ENCODE measurements around the gene DGKD.
A peak's percentile ranks its signal among the peaks of the same experiment; 100 is the strongest.
"Not testable (repeated sequence)": the region's sequence is repeated elsewhere in the genome, so short reads cannot be mapped to it uniquely, and the experiment has no call there.

Gene DGKD

DNA sequence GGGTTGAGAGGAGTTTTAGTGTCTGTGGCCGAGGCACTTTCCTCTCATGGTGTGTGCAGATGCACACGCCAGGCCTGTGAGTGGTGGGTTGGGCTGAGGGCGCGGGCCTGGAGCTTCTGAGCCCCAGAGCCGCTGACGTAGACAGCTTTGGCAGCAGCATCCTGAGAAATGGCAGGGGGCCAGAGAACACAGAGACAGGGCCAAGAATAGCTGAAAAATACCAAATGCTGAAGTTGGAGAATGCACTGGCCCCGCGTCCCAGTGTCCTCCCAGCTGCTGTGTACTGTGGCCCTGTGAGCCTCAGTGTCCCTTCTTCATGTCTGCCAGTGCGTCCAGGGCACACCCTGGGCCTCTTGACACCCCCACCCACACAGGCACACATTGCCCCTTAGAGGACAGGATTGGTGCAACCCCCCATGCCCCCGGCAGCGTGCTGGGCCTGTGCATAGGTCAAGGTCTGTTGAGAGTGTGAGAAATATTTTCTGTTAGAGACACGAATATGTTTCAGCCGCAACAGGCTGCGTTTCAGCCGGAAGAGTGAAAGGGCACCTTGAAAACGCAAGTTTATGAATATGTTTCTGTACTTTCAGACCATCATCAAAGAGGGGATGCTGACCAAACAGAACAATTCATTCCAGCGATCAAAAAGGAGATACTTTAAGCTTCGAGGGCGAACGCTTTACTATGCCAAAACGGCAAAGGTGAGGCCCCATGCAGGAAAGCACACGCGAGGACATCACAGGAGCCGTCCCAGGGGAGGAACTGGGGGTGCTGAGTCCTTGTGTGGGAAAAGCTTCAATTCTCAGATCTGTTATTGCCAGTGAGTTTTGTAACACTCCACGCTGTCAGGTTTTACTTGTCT, 33.6 kb downstream of the DGKD start:
- no peak for DNase-seq

DNA sequence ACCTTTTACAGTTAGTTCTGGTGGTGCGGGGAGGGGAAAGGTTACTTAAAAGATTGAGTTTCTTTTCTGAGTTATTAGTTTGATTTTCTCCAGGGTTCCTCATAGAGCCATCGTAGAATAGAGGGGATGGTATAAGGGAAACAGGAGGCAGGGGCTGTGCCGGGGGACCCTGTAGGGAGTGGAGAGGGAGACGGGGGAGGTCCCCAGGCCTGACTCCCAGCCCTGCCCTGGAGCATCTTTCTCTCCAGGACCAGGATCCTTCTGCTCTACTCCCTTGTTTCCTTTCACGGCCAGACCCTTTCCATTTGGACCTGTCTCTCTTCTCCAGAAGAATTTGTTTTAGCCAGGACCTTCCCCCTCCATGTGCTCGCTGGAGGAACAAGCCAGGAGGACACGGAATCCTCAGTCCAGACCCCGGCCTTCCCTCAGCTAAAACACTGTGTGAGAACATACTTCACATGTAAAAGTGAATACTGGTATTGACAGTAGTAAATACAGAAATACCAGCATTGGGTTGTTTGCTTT, 35.4 kb downstream of the DGKD start:
- no peak for DNase-seq

DNA sequence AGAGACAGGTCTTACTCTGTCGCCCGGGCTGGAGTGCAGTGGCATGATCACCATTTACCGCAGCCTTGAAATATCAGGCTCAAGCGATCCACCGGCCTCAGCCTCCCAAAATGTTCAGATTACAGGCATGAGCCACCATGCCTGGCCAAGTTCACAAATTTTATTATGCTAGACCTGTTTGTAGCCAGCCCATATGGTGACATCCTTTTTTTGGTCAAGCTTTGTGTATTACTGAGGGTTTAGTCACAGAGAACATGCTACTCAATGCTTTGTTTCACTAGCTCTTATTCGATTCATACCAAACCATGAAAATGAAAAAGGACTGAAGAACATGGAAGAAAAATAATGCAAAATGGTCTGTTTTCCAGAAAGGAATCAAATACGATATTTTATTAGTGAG, 41.4 kb downstream of the DGKD start:
- no peak for DNase-seq

DNA sequence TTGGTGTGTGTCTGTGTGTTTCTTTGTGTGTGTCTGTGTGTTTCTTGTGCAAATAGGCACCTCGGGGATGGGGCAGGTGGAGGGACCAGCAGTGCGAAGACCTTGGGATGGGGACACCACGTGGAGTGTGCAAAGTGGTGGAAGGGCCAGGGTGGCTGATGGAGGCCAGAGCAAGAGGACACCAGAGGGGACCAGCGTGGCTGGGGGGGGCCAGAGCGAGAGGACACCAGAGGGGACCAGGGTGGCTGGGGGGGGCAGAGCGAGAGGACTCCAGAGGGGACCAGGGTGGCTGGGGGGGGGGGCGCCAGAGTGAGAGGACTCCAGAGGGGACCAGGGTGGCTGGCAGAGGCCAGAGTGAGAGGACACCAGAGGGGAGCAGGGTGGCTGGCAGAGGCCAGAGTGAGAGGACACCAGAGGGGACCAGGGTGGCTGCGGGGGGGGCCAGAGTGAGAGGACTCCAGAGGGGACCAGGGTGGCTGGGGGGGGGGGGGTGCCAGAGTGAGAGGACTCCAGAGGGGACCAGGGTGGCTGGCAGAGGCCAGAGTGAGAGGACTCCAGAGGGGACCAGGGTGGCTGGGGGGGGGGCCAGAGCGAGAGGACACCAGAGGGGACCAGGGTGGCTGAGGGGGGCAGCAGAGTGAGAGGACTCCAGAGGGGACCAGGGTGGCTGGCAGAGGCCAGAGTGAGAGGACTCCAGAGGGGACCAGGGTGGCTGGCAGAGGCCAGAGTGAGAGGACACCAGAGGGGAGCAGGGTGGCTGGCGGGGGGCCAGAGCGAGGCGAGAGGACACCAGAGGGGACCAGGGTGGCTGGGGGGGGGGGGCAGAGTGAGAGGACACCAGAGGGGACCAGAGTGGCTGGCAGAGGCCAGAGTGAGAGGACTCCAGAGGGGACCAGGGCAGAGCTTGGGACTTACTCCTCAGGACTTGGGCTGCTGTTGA, 42.7 kb downstream of the DGKD start:
- DNase-seq: not testable (repeated sequence)

DNA sequence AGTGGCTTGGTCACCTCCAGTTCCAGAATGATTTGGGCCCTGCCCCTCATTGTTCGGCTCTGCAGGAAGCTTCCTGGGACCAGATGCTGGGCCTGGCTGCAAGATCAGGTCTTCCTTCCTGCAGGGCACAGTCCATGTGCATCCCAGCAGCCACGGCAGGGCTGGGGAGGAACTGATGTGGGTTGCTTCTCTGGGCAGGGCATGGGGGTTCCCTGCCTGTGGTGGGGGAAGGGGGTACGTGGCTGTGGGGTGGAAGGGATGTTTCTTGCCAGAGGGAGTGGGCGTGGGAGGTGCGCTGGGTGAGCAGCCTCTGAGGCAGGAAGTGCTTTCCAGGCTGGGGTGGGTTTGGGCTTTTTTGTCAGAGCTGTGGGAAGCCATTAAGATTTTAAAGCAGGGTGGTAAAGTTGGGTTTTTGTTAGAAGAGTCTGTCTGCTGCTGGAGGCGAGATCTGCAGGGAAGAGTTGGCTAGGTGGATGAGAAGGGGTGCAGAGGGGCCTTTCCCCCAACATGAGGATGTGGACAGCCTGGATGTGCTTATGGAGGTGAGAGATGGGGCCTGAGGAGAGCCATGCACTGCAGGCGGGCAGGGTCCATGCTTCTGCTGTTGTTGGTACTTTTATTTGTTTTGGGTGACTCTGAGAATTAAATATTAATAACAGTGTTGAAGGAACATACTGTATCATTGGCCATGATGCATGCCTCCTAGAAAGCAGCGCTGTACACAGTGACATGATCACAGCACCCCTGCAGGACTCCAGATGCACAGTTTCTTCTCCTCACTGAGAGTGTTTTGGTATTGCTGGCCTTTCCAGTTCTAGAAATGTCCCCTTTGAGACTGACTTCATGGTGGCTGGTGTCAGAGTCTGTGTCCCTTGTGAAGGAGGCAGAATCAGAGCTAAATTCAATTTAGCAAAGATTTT, 45.3 kb downstream of the DGKD start:
- no peak for DNase-seq

DNA sequence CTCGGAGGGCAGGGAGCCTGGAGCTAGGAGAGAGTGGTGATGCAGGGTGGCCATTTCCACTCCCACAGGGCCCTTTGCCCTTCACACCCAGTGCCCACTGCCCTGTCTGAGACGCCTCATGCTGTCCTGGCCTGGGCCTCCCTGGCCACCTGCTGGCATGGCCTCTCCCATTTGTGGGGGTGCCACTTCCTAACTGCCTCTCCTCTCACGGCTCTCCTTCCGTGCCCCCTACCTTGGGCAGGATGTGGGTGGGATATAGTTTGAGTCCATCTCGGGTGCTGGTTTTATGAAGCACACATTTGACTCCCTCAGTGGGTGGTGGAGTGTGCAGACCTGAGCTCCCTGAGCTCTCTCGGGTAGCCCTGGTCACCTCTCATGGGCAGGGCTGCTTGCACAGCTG, 46.0 kb downstream of the DGKD start:
- DNase-seq: no peak

DNA sequence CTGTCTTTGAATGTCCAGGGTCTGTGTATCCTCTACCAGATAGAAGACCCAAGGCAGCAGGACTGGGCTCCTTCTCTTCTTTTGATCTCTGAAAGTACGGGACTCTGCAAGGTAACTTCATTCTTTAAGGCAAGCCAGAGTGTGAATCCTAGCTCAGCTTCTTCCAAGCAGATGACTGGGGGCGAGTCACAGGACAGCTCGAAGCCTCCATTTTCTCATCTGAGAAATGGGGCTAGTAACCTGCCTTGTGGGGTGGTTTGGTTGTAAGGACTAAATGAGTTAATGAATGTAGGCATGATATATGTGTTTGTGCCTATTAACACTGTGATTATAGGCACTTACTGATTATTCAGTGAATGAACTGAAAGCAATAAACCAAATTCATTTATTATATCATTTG, 46.7 kb downstream of the DGKD start:
- DNase-seq: no peak

DNA sequence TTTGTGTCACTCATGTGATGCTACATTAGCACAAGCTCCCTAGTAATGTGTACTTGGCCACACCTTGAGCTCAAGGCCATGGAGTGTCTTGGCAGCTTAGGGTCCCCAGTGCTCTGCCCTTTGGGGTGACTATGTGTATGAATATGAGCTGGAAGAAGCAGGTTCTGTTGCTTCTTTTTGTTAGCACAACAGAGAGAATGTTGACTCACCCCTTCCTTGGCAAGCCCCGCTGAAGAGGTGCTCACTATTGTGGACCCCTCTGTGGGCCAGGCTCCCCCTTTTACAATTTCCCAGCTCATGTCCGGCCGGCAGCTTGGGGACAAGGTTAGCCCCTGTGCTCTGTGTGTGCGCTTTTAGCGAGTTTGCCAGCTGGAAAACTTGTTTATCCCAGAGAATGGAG, 48.1 kb downstream of the DGKD start:
- DNase-seq: no peak

DNA sequence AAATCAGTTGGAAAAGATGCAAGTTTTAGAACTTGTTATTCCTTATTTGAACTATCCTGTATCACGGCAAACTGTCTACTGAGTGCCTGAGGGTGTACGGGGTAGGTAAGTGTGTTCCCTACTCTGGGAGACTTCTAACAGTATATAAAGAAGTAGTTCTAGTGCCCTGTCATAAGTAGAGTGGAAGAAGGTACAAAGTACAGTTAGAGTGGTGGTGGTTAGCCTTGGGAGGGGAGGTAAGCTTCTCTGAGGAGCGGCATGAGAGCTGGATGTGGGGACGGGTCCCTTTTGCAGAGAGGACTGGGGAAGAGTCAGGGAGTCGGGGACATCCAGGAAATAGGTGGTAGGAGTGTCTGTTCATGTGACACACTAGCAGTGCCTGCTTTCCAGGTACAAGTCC, 48.5 kb downstream of the DGKD start:
- DNase-seq: no peak

DNA sequence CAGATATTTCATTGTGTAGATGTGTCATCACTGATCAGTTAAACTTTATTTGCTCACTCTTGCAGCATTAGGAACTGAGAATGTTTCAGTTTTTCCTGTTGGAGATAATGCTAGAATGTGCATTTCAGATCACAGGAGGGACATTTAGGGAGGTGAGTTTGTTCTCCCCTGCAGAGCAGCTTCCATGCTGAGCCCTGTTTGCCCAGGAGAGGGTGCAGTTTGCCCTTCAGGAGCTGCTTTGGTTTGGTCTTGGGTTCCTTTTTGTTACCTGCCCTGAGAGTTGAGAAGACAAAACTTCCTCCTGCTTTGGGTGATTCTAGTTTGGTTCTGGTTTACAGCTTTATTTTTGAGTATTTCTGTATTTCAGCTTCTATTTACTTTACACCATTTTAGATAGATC, 49.9 kb downstream of the DGKD start:
- DNase-seq: peak; percentile 67

DNA sequence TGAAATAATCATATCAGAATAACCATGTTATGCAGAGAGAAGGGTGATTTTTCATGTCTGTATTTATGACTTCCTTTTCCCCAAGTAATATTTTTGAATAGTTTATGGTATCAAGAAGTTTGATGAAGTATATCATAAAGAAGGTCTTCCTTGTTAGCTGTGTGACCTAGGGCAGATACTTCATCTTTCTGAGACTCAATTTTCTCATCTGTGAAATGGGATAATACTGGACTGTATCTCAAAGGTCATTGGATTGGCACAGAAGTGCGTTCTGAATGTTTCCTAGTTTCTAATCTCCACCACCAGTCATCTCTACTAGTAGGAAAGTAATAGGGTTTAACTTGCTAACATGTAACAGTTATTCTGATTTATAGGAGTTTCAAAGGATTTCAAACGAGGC, 52.6 kb downstream of the DGKD start:
- DNase-seq: no peak

DNA sequence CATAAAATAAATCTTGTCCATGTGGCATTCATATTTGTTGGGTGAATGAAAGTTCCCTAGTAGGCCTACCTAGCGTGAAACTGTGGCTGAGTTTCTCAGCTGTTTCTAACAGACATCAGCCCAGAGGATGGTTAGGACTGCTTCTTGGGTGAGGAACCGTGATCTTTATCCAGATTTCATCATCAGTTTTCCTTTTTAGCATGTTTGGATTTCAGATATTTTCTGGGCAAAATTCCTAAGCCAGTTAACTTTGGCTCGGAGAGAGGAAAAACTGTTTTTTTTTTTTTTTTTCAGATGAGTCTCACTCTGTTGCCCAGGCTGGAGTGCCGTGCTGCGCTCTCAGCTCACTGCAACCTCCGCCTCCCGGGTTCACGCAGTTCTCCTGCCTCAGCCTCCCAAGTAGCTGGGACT, 53.5 kb downstream of the DGKD start:
- no peak for DNase-seq

DNA sequence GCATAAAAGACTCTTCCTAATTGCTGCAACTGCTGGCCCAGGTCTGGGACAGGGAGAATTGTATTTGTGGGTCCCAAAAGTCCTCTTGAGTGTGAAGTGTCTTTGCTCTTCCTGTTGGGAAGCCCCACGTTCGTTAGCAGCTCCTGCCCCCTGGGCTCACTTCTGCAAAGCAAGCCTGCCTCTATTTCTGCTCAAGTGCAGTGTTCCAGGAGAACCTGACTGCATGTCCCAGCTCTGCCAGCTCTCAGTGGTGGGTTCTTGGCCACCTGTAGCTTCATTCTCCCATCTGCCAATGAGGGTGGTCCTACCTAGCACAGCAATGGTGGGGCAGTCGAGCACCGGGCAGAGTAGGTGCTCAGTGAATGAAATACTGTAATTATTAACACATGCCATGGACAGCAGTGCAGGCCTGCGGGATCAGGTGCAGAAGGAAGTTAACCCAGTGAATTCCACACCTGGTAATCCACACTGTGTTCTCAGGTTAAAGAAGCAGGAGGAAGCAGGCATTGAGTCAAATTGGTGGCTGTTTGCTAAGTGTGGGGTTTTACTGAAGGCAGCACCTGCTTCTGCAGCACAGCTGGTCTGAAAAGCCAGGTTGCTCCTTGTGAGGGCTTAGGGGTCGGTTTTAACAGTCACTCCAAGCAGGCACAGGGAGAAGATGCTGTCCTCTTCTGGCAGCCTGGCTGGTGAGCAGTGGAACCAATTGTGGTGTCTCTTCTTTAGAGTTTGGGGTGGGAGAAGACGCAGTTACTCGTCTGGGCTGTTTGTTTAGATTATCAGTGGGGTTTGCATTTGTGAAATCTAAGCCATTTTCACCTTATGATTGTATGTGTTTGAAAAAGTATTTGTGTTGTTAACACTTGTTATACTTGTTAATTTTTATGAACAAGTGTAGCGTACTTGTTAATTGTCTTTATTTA, 54.3 kb downstream of the DGKD start:
- no peak for DNase-seq

DNA sequence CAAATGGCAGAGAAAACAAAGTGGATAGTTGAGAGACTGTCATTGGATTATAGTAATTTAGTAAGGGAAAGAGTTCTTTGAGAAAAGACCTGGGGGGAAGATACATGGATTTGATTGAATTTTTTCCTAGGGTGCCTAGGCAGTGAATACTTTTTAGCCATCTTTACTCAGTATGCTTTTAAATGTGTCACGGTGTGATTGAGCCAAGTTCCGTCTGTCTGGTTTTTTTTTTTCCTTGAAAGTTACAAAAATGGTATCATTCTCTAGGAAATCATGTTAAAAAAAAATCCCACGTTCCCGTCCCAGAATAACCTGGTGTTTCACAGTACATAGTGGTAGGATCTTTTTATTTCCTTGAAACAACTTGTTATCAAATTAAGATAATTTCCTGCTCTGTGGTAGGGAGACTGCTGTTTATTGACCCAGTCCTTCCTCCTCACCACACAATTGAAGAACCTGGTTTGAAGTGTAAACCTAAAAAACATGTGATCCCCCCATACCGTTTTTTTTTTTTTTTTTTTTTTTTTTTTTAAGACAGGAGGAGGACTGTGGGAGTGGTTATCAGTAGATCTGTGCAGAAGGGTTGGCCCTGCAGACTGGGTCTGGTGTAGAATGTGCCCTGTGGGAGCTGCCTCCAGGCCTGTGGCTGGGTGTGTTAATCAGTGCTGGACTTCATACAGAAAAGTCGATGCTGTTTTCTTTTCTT, 55.1 kb downstream of the DGKD start:
- peak; percentile 88 for DNase-seq

DNA sequence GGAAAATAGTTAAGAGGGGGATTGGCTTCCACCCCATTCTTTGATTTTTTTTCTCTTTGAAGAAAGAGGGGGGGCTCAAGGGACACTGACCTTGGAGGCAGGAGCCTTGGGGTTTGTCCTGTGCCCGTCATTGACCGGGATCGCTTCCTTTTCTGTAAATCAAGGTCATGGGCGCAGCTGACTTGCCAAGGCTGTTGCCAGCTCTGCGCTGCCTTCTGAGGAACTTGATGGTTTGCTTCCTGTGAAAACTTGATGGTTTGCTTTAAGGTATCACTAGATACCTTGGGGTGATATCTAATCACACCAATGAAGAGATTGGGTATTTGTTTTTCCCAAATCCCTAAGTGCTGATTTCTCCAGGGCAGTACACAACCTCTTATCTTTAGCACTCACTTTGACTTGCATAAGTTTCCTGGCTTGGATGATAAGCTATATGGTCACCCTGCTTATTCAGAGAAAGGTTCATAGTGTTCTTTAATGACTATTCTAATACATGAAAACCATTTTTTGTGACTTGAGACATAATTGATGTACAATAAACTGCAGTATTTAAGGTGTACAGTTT, 56.0 kb downstream of the DGKD start:
- DNase-seq: peak; percentile 20

DNA sequence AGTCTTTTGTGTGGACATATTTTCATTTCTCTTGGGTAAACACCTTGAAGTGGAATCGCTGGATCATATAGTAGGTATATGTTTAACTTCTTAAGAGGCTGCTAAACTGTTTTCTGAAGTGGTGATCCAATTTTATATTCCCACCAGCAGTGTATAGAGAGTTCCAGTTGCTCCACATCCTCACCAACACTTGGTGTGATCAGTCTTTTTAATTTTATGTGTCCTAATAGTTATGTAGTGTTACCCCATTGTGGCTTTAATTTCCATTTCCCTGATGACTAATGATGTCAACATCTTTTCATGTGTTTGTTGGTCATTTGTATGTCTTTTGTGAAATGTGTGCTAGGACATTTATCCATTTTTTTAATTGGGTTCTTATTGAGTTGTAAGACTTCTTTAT, 56.9 kb downstream of the DGKD start:
- no peak for DNase-seq

DNA sequence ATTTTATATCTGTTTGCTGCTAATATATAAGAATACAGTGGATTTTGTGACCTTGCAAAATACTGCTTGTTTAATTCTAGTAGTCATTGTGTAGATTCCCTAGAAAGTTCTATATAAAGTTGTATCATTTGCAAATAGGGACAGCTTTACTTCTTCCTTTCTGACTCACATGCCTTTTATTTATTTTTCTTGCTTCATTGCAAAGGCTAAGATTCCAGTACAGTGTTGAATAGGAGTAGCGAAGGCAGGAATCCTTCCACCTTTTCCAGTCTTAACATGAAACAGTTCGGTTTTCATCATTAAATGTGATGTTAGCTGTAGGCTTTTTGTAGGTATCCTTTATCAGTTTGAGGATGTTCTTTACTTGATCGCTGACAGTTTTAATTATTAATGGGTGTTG, 58.1 kb downstream of the DGKD start:
- no peak for DNase-seq

DNA sequence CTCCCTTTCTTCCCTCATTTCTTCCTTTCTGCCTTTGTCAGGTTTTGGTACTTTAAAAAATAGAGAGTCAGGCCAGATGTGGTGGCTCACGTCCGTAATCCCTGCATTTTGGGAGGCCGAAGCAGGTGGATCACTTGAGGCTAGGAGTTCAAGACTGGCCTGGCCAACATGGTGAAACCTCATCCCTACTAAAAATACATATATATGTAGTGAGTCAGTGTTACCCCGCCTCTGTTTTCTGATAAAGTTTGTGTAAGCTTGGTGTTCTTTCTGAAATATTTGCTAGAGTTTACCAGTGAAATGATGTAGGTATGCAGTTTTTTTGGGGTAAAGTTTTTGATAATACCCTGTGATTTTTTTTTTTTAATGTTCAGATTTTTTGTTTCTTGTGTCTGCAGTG, 58.8 kb downstream of the DGKD start:
- DNase-seq: no peak

DNA sequence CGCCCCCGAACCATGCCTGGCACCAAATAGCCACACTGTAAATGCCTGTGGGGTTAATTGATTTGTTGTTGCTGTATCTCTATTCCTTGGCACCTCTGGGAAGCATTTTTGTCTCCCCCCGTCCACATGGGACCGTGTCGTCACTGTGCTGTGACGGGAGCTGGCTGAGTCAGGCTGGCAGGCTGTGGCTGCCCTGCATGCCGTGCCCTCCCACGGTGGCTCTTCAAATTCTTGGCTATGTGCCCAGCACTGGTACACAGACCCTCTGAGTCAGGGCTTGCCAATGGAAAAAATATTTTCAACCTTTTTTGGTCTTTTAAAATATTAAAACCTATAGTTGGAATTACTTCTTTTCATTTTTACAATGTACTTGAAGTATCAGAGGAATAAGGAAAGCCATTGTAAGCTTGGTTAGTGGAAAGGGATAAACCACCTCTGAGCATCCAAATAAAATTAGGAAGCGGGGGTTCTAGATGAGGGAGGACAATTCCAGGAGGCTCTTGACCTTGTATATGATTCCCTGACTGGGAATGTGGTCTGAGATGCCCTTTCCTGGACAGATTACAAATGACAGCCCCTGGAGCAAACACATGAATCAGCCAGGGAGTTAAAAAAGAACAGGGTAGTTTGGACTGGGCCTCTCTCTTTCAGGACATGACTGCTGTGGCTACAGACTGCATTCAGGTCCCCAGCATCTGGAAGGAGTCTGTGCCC, 59.4 kb downstream of the DGKD start:
- no peak for DNase-seq

DNA sequence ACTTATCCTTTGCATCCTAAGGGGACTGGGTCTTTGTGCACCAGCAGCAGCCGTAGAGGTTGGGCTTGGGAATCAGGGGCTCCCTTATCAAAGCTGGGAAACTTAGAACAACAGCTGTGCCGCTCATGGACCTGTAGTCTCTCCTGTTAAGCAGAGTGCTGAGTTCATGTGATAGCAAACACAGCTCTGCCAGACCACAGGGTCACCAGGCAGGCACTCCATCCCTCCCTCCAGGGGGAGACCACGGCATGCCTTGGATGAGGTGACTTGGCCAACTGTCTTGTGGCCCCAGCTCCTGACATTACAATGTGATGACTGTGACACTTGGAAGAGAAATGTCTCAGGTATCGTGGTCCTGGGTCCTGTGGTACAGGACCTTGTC, 60.0 kb downstream of the DGKD start:
- no peak for DNase-seq

Data from OCI-M1 (cell line).